WERI-Rb-1 (cell line): ENCODE measurements around the gene KAT6B.

Experiments
- DNase-seq: peaks from one replicate; pipeline ENCODE4 v3.0.0-alpha.2; 2020
- H3K27ac ChIP-seq: fragments of 250-450 bp; sonication (Bioruptor Pico); 2 replicates; pipeline ENCODE4 v1.5.1; 2020; ENCODE audit warnings: mild to moderate bottlenecking, moderate library complexity
- H3K27me3 ChIP-seq: fragments of 250-450 bp; sonication (Bioruptor Pico); 2 replicates; pipeline ENCODE4 v1.5.1; 2021; ENCODE audit warnings: mild to moderate bottlenecking, low read depth, moderate library complexity; ENCODE audit not compliant: insufficient read depth, severe bottlenecking
- H3K36me3 ChIP-seq: fragments of 250-450 bp; sonication (Bioruptor Pico); 2 replicates; pipeline ENCODE4 v1.5.1; 2020; ENCODE audit warnings: mild to moderate bottlenecking, moderate library complexity
- H3K4me3 ChIP-seq: 2 replicates; pipeline ENCODE4 v1.5.1; 2011; ENCODE audit warnings: low read depth, mild to moderate bottlenecking, control low read depth, low read length
- H3K9me3 ChIP-seq: fragments of 250-450 bp; sonication (Bioruptor Pico); 2 replicates; pipeline ENCODE4 v1.5.1; 2021; ENCODE audit warnings: mild to moderate bottlenecking, moderate library complexity; ENCODE audit not compliant: severe bottlenecking
- TF ChIP-seq, protein P1 (sequence below): IDR thresholded peaks from 2 replicates; pipeline ENCODE4 v1.5.1; 2011; ENCODE audit warnings: low read depth, mild to moderate bottlenecking, control low read depth, inconsistent platforms, low read length

The KAT6B gene

DNA sequence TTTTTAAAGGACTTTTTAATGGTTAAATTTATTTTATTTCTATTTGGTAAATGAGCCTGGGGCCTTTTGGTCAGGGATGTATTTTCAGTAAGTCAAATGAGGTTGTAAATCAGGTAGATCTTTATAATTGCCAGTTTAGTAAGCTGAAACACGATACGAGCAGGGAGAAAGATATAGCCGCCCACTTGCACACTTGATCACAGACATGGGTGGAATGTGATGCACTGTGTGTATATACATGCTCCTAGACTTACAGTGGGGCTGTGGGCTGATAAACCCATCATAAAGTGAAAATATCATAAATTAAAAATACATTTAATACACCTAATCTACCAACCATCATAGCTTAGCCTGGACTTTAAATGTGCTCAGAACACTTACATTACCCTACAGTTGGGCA, 165.7 kb downstream of the KAT6B start:
- TF ChIP-seq, protein P1, sequence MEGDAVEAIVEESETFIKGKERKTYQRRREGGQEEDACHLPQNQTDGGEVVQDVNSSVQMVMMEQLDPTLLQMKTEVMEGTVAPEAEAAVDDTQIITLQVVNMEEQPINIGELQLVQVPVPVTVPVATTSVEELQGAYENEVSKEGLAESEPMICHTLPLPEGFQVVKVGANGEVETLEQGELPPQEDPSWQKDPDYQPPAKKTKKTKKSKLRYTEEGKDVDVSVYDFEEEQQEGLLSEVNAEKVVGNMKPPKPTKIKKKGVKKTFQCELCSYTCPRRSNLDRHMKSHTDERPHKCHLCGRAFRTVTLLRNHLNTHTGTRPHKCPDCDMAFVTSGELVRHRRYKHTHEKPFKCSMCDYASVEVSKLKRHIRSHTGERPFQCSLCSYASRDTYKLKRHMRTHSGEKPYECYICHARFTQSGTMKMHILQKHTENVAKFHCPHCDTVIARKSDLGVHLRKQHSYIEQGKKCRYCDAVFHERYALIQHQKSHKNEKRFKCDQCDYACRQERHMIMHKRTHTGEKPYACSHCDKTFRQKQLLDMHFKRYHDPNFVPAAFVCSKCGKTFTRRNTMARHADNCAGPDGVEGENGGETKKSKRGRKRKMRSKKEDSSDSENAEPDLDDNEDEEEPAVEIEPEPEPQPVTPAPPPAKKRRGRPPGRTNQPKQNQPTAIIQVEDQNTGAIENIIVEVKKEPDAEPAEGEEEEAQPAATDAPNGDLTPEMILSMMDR: no peak
- Histone ChIP-seq H3K27ac (no peak overlapping the region), H3K4me3 (no peak overlapping the region)

DNA sequence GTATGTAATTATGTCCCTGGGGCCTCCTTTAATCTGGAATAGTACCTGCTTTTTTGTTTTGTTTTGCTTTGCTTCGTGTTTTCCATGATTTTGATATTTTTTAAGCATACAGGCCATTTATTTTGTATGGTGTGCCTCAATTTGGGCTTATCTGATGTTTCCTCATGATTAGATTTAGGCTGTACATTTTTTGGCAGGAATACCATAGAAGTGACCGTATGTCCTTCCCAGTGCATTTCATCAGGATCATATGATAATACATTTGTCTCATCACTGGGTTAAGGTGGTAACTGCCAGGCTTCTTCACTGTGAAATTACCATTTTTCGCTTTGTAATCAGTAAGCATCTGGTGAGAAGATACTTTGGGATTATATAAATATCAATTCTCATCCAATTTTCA, 167.2 kb downstream of the KAT6B start:
- H3K36me3 ChIP-seq: no peaks in the 10 kb centered on the region; the same call in 1 of the 2 replicates
- H3K4me3 ChIP-seq: no peak overlapping the region
- H3K27ac ChIP-seq: no peak overlapping the region
- TF ChIP-seq, protein P1: no peak
- no peak for DNase-seq
- no peaks in the 10 kb centered on the region for H3K9me3 ChIP-seq
- no peaks in the 10 kb centered on the region for H3K27me3 ChIP-seq

More for the DNA sequence above, 165.7 kb downstream of the KAT6B start:
- DNase-seq: no peak
- Histone ChIP-seq H3K36me3 (no peaks in the 10 kb centered on the region; the same call in 1 of the 2 replicates), H3K9me3 (no peaks in the 10 kb centered on the region), H3K27me3 (no peaks in the 10 kb centered on the region)

DNA sequence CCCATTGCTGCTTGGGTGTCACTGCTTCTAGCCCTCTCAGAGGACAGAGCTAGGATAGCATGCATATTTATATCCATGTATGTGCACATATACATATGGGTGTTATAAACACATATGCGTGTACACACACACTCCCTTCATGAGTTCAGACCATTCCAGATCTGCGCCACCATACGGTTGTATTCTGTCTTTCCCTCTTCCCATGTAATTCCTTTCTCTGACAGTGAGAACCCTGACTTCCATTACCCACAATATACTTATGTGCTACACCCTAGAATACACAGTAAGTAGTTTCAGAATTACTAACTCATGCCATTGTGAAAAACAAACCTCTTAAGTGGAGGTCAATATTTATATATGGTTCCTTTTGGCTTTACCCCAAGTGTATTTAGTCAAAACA, 168.5 kb downstream of the KAT6B start:
- Histone ChIP-seq H3K9me3 (no peaks in the 10 kb centered on the region), H3K27me3 (no peaks in the 10 kb centered on the region), H3K27ac (no peak overlapping the region), H3K4me3 (no peak overlapping the region), H3K36me3 (no peaks in the 10 kb centered on the region; the same call in 1 of the 2 replicates)
- TF ChIP-seq, protein P1: no peak
- no peak for DNase-seq

DNA sequence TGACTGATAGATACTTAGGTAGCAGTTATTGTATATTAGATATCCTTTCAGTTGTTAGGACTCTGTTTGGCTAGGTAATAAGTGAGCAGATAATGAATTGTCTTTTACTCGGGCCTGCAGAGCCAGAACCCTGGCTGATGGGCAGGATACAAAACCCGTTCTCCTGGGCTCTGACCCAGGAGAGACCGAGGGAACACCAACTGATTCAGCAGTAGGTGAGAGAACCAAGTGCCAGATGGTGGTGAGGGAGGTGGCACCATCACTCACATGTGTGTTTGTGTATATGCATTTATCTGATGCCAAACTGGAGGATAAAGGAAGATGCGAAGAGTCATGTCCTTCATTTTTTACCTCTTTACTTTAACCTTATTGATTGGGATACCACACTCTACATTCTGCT, 169.4 kb downstream of the KAT6B start:
- Histone ChIP-seq H3K27me3 (no peaks in the 10 kb centered on the region), H3K4me3 (no peak overlapping the region), H3K36me3 (no peaks in the 10 kb centered on the region; the same call in 1 of the 2 replicates), H3K27ac (no peak overlapping the region), H3K9me3 (no peaks in the 10 kb centered on the region)
- TF ChIP-seq, protein P1: no peak
- no peak for DNase-seq

DNA sequence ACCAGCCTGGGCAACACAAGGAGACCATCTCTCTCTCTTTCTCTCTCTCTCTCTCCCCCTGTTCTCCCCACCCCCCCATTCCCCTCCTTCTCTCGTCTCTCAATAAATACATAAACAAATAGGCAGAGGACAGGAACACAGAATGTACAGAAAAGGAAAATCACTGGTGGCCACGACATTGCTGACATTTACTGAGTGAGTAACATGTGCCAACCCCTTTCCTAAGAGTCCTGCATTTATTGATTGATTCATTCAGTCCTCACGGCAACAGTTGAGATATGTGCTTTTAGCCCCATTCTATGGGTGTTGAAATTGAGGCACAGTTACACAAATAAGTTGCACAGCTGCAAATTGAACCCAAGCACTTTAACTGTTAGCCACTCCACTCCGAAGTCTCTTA, 170.8 kb downstream of the KAT6B start:
- Histone ChIP-seq H3K27me3 (no peaks in the 10 kb centered on the region), H3K27ac (no peak overlapping the region), H3K4me3 (no peak overlapping the region), H3K9me3 (no peaks in the 10 kb centered on the region), H3K36me3 (no peaks in the 10 kb centered on the region; the same call in 1 of the 2 replicates)
- TF ChIP-seq, protein P1: no peak
- DNase-seq: no peak

DNA sequence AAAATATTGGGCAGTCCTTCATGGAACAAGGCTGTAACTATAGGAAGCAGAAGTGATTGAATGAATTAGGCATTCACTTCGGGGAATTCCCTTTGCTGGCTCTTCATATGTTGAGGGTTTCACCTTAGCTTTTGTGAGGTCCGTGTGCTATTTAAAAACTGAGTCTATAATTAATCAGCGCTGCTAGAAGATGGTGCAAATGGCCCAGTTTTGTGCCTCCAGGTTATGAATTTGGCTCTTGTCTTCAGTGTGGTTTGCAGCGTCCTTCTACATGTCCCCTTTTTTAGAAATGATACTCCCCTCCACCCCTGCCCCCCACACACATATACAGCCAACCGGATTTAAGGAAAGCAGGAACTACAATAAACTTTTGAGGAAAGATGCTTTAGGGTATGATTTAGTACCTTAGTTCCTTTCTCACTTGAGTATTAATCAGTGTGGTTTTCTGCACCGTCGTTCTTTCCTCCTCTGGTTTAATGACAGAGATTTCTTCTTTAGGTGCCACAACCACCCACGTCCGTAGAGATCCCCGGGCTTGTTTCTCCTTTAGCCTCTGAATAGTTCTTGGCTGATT, 174.4 kb downstream of the KAT6B start:
- Histone ChIP-seq H3K27me3 (no peaks in the 10 kb centered on the region), H3K36me3 (no peaks in the 10 kb centered on the region), H3K9me3 (no peaks in the 10 kb centered on the region), H3K27ac (no peak overlapping the region), H3K4me3 (no peak overlapping the region)
- DNase-seq: no peak
- TF ChIP-seq, protein P1: no peak
